Measurements from ENCODE around the gene GALNT8.
A peak's percentile ranks its signal among the peaks of the same experiment; 100 is the strongest.

Gene GALNT8

GRCh38 chr12:4802841-4803240, 82.6 kb downstream of the GALNT8 start:
- no peak for DNase-seq

DNA sequence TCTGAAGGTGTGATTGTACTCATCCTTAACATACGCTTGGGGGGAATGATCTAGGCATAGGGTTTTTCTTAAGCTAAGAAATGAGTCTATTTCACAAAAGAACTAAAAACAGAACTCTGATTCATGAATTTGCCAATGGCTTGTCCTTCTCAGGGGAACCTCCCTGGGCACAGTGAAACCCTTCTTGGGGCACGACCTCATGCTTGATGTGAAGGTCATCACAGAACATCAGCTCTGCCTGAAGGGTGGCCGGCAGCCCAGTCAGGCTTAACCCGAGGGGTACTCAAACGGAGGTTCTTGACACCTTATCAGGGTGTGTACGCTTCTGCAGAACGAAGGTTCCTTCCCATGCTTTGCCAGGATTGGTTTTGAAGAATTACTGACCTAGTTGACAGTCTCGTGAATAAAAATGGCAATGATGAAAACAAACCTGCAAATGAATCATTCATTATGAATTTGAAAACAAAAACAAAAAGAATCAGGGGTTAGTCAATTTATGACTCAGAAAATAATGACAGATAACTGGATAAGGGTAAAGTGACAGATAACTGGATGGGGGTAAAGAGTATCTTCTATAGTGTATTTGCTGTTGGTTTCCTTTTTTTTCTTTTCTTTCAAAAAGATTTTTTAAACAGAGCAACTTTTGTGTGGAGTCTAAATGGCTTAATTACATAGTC, 86.4 kb downstream of the GALNT8 start:
- DNase-seq: no peak

DNA sequence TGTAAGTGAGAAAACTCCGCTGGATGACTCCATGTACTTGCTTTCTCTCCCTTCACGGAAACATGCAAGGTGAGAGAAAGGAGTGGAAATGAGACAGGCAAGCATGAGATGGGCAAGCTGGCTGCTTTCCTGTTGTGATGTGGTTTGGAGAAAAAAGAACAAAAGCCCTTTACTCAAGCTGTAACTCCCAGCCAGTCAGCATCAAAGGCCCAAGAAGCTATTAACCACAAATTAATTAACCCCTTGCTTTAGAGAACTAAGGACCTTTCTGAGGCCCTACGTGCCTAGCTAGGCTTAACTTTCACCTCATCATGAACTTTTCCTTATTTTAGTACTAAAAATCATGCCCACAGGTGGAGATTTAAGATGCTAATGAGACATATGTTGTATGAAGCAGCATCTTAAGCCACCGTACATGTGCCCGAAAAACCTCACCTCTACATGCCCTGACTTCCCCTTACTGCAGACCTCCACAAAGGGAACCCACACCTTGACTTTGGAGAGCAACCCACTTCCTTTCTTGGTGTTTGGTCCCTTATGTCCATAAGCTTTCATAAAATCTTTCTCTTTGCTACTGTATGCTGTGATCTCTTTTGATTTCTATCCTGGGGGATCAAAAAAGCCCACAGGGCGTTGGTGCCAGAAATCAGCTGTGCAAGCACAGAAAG, 87.0 kb downstream of the GALNT8 start:
- no peak for DNase-seq

DNA sequence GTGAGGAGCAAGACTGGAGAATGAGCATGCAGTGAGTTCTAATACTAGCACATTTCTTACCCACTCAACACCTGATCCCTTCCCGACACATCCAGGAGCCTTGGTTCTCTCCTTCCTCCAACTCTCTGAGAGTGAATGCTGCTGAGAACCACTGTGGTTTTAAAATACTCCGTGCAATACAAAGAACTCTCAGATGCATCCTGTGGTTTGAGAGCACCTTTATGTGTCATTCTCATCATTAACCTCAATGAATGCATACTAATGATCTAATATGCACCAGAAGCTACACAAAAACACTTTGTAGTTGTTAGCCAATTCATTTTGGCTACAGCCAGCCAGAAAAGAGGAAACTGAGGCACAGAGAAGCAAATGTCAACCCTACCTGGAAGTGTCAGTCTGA, 87.6 kb downstream of the GALNT8 start:
- no peak for DNase-seq

GRCh38 chr12:4809013-4809448, 88.8 kb downstream of the GALNT8 start:
- DNase-seq: no peak

- peak; percentile 14 for DNase-seq
Observed at GRCh38 chr12:4809449-4810218, 89.4 kb downstream of the GALNT8 start.

DNA sequence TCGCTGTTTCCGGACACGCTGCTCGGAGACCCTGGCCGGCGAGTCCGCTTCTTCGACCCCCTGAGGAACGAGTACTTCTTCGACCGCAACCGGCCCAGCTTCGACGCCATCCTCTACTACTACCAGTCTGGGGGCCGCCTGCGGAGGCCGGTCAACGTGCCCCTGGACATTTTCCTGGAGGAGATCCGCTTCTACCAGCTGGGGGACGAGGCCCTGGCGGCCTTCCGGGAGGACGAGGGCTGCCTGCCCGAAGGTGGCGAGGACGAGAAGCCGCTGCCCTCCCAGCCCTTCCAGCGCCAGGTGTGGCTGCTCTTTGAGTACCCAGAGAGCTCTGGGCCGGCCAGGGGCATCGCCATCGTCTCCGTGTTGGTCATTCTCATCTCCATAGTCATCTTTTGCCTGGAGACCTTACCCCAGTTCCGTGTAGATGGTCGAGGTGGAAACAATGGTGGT, 90.0 kb downstream of the GALNT8 start:
- no peak for DNase-seq

DNA sequence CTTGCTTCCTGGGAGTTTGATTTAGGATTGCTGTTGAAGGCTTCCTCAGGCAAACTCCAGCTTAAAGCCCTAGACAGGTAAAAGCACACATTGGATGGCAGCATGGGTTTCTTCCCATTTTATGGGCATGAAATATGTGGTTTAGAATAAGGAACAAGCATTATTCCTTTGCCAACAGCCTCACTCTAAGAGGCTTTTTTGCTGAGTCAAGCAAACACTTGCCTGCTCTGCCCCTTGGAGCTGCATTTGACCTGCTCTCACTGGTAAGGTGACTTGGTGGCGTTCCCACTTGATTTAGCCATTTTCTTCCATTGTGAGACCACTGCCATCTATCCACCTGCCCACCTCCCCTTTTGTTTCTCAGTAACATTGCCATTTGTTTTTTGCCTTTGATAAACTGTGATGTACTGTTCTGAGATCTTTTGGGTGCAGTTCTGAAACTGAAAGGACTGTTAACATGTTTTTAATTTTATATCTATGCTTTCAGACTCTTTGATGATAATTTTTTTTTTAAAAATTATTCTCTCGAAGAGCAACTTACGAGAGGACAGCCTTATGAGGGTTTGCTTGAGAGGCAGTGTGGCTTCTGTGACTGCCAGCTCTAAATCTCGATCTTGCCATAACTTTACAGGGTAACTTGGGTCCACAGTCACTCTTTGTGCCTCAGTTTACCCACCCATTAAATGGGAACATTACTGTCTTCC, 92.6 kb downstream of the GALNT8 start:
- no peak for DNase-seq

GRCh38 chr12:4813741-4814140, 93.5 kb downstream of the GALNT8 start:
- no peak for DNase-seq

GRCh38 chr12:4814485-4814884, 94.3 kb downstream of the GALNT8 start:
- DNase-seq: no peak

- no peak for DNase-seq
Observed at GRCh38 chr12:4816744-4817525, 96.7 kb downstream of the GALNT8 start.

GRCh38 chr12:4817880-4818279, 97.7 kb downstream of the GALNT8 start:
- DNase-seq: no peak

- DNase-seq: no peak
Observed at GRCh38 chr12:4819654-4820053, 99.5 kb downstream of the GALNT8 start.

- DNase-seq: no peak
Observed at GRCh38 chr12:4820971-4821370, 100.8 kb downstream of the GALNT8 start.

All from stimulated activated naive CD4-positive, alpha-beta T cell treated with Interleukin-2 at 50 U/mL for 16 hours (primary cell).